ENCODE data around the gene EPB41L5.

DNA sequence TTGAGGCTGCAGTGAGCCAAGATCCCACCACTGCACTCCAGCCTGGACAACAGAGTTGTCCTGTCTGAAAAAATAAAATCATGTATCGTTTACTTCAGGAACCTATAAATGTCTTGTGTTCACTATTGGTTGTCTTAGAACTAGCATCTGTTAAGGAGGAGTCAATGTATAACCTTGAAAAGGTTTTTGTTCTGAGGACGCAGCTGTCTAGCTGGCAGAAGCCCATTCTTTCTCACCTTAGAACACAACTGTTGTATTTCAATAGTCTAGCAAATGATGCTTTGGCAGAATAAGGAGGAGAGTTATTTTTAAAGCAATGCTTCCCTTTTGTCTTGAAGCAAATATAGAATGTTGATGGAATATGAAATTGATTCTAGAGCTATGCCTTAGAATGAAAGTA, 21.1 kb downstream of the EPB41L5 start:
- TF ChIP-seq CTCF (IDR thresholded peaks at IDR 0.05) = no peak
- TF ChIP-seq POLR2A (IDR thresholded peaks at IDR 0.05) = no peak

All from right lobe of liver (tissue), 4 donors.